Aorta (tissue), 5 donors: ENCODE data around the gene KCNH6. TPM values are rescaled to one million over a fixed set of nuclear protein-coding genes. Genes with fewer than 3 reads are reported as not detected.
A peak's percentile ranks its signal among the peaks of the same experiment; 100 is the strongest.

Source experiments
- ATAC-seq: fragments of 200-7000 bp; cut with Tn5 transposase; one replicate; pipeline ENCODE4 v1.9.1; 2022; ENCODE audit warnings: moderate library complexity; ENCODE audit not compliant: low FRiP score
- DNase-seq, 2 donors: peaks; one replicate each; pipeline ENCODE4 v3.0.0-alpha.2; 2020
- H3K27ac ChIP-seq, 2 donors: one replicate each; pipeline ENCODE4 v1.5.1; 2013; ENCODE audit warnings: low read length in 2 of 2, mild to moderate bottlenecking in 2 of 2, moderate library complexity in 2 of 2, control low read depth in 1 of 2, inconsistent platforms in 1 of 2, low read depth in 1 of 2
- H3K27me3 ChIP-seq, 2 donors: one replicate each; pipeline ENCODE4 v1.6.1; 2013; ENCODE audit warnings: control low read depth in 1 of 2, low read length in 1 of 2, mild to moderate bottlenecking in 1 of 2, moderate library complexity in 1 of 2; ENCODE audit not compliant: insufficient read depth in 2 of 2, control insufficient read depth in 1 of 2
- H3K36me3 ChIP-seq, 2 donors: one replicate each; pipeline ENCODE4 v1.6.1; 2013; ENCODE audit warnings: control low read depth in 1 of 2, low read length in 1 of 2, mild to moderate bottlenecking in 1 of 2; ENCODE audit not compliant: insufficient read depth in 2 of 2, control insufficient read depth in 1 of 2
- H3K4me1 ChIP-seq, 2 donors: one replicate each; pipeline ENCODE4 v1.6.1; 2013; ENCODE audit warnings: low read length in 2 of 2, control low read depth in 1 of 2, mild to moderate bottlenecking in 1 of 2, moderate library complexity in 1 of 2; ENCODE audit not compliant: insufficient read depth in 2 of 2, control insufficient read depth in 1 of 2
- H3K4me3 ChIP-seq, 2 donors: one replicate each; pipeline ENCODE4 v1.5.1; 2013; ENCODE audit warnings: low read length in 2 of 2, control low read depth in 1 of 2, mild to moderate bottlenecking in 1 of 2
- H3K9me3 ChIP-seq: one replicate; pipeline ENCODE4 v1.6.1; 2013; ENCODE audit warnings: mild to moderate bottlenecking, low read length; ENCODE audit not compliant: control insufficient read depth
- WGBS, 2 donors: extraction: QIAGEN DNeasy Blood & Tissue Kit; methylation state at CpG; one replicate each; pipeline ENCODE4 v1.1.7; 2013; 5-methylcytosine and 5-hydroxymethylcytosine counted together
- intact Hi-C, 2 donors: fragments of 100-400 bp; cut with DNase I; formaldehyde crosslinking; loops; one replicate each; pipeline versions ENCODE4 v1.14.2 to v1.15.0; 2022
- long read RNA-seq, 2 donors: library from polyadenylated mRNA; unstranded; transcript quantifications; one replicate each; pipeline ENCODE4 v2.0.0, GENCODE V29; 2020 to 2021
- polyA plus RNA-seq, 2 donors: library from polyadenylated mRNA; stranded (reverse); fragments of 200-250 nt; gene quantifications; one replicate each; pipeline ENCODE4 v1.2.3, GENCODE V29; 2013
- total RNA-seq, 2 donors: library from RNA; stranded (reverse); fragmentation: NEBNext Ultra II Directional; extraction: Animal tissue kit (Norgen Biotek cat#: 25700); gene quantifications; one replicate each; pipeline ENCODE4 v1.2.1, GENCODE V29; 2021
- donor health status: healthy with polysubstance abuse.
- donor health status: Bipolar disorder and iron deficiency.
- donor health status: DM: no; HTN: no; CAD: no.
- donor health status: DM: no; HTN: no; CAD: no.
- donor health status: DM: yes; HTN: yes; CAD: no.

KCNH6 gene
- total RNA-seq (not detected), polyA plus RNA-seq (not detected)
- long read RNA-seq, donor 1, result 0 reads
- long read RNA-seq, donor 2, result 0 reads

- DNase-seq, result no peak
- Histone ChIP-seq H3K27me3 (no peaks in the 10 kb centered on the region), H3K4me1 (no peaks in the 10 kb centered on the region), H3K9me3 (no peaks in the 10 kb centered on the region), H3K36me3 (no peaks in the 10 kb centered on the region), H3K4me3 (no peak within 1 kb of the TSS), H3K27ac (no peak within 1 kb of the TSS)
- no peak for ATAC-seq
- intact Hi-C loops, result no loop called here
- WGBS, 2 donors, result 11 to 14% methylated on average over 30 to 38 of the region's 38 CpGs
Observed at GRCh38 chr17:63523253-63523855, at the start of gene KCNH6. TSS of gene KCNH6 (plus strand) at chr17:63523358. CDS start at chr17:63523414, 56 bp downstream.

- ATAC-seq (no peak), DNase-seq (no peak)
- Histone ChIP-seq H3K27me3 (no peaks in the 10 kb centered on the region), H3K36me3 (no peaks in the 10 kb centered on the region), H3K9me3 (no peaks in the 10 kb centered on the region), H3K27ac (no peak overlapping the region), H3K4me1 (no peaks in the 10 kb centered on the region), H3K4me3 (no peak overlapping the region)
- intact Hi-C loops, result no loop called here
- 19 to 27% methylated on average over 3 of the region's 3 CpGs for WGBS, 2 donors
Observed at GRCh38 chr17:63474174-63474573, 49.0 kb upstream of the KCNH6 start.

- no peak overlapping the region for H3K4me3 ChIP-seq
- DNase-seq (no peak), ATAC-seq (no peak)
- H3K27me3 ChIP-seq, result no peaks in the 10 kb centered on the region
- H3K4me1 ChIP-seq, result no peaks in the 10 kb centered on the region
- H3K36me3 ChIP-seq, result no peaks in the 10 kb centered on the region
- intact Hi-C loops, result no loop called here
- WGBS, 2 donors, result 82 to 85% methylated on average over 10 of the region's 10 CpGs
- no peaks in the 10 kb centered on the region for H3K9me3 ChIP-seq
- H3K27ac ChIP-seq, result no peak overlapping the region
Observed at GRCh38 chr17:63474586-63475460, 48.3 kb upstream of the KCNH6 start.

GRCh38 chr17:63475491-63476412, 47.4 kb upstream of the KCNH6 start:
- H3K27ac ChIP-seq, result no peak overlapping the region
- intact Hi-C loops, result no loop called here
- no peak for ATAC-seq

GRCh38 chr17:63476459-63476853, 46.7 kb upstream of the KCNH6 start:
- no peak for DNase-seq
- intact Hi-C loops, result no loop called here
- no peaks in the 10 kb centered on the region for H3K27me3 ChIP-seq
- H3K4me3 ChIP-seq, result peak overlapping the region; percentile 3 to 48
- H3K36me3 ChIP-seq, result no peaks in the 10 kb centered on the region
- no peaks in the 10 kb centered on the region for H3K4me1 ChIP-seq
- 1 to 3% methylated on average over 33 to 36 of the region's 36 CpGs for WGBS, 2 donors
- no peak overlapping the region for H3K27ac ChIP-seq
- ATAC-seq, result peak; percentile 2
- no peaks in the 10 kb centered on the region for H3K9me3 ChIP-seq

More at GRCh38 chr17:63475491-63476412, 47.4 kb upstream of the KCNH6 start:
- Histone ChIP-seq H3K4me1 (no peaks in the 10 kb centered on the region), H3K27me3 (no peaks in the 10 kb centered on the region), H3K36me3 (no peaks in the 10 kb centered on the region), H3K4me3 (no peak overlapping the region), H3K9me3 (no peaks in the 10 kb centered on the region)
- WGBS, 2 donors, result 71 to 76% methylated on average over 28 of the region's 28 CpGs
- no peak for DNase-seq

- intact Hi-C loops, result no loop called here
Observed at GRCh38 chr17:63476854-63477479, 46.2 kb upstream of the KCNH6 start, which contains the start of gene ACE. TSS of gene ACE (plus strand) at chr17:63477061. CDS start at chr17:63477095, 34 bp downstream.

GRCh38 chr17:63477480-63478440, 45.4 kb upstream of the KCNH6 start:
- intact Hi-C loops, result loop anchor here (2.0 kb wide), 2 partner anchors 51 to 53 kb away; no protein-coding TSS in a partner anchor
- WGBS, 2 donors, result 6 to 7% methylated on average over 43 to 44 of the region's 44 CpGs
- DNase-seq, result no peak
- Histone ChIP-seq H3K27me3 (no peaks in the 10 kb centered on the region), H3K9me3 (no peaks in the 10 kb centered on the region), H3K36me3 (no peaks in the 10 kb centered on the region), H3K27ac (no peak overlapping the region), H3K4me1 (no peaks in the 10 kb centered on the region), H3K4me3 (peak overlapping the region in 1 of 2 donors; percentile 48)
- ATAC-seq, result no peak

More at GRCh38 chr17:63476854-63477479, 46.2 kb upstream of the KCNH6 start, which contains the start of gene ACE:
- WGBS, 2 donors, result 1% methylated on average over 49 to 78 of the region's 78 CpGs
- Histone ChIP-seq H3K27me3 (no peaks in the 10 kb centered on the region), H3K9me3 (no peaks in the 10 kb centered on the region), H3K27ac (no peak within 1 kb of the TSS), H3K36me3 (no peaks in the 10 kb centered on the region), H3K4me1 (no peaks in the 10 kb centered on the region), H3K4me3 (peak within 1 kb of the TSS; percentile 3 to 48)
- ATAC-seq (peak; percentile 3), DNase-seq (no peak)
